OCI-LY7 (cell line): ENCODE results near the gene IL18R1.

Experiments used
- EZH2phosphoT487 ChIP-seq: fragments of 200-600 bp; sonication (generic); IDR thresholded peaks from 2 replicates; pipeline ENCODE4 v1.6.1; 2018; ENCODE audit warnings: low read depth, borderline replicate concordance, mild to moderate bottlenecking, mixed run types, antibody characterized with exemption, low read length, moderate library complexity, mixed read lengths
- TF ChIP-seq, protein P1 (sequence below): fragments of 200-600 bp; sonication (generic); conservative IDR thresholded peaks from 2 replicates; pipeline ENCODE4 v1.5.1; 2014; ENCODE audit warnings: mild to moderate bottlenecking, antibody characterized with exemption, low read length, moderate library complexity, mixed read lengths

DNA sequence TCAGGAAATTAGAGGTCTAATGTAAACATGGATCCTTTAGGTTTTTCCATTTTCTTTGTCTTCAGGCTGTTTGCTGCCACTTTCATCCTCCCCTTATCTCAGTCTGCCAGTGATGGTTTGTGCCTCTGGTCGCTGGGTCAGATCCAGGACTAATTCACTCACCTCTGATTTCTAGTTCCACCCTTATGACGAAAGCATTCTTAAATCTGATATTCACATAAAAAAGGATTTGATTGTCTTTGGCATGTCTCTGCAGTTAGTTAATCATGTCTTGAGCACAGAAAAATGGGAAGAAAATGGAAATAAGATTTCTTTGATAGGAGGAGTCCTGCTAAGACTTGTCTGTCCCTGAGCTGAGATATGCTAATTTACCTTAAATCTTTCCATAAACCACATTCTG, 39.7 kb upstream of the IL18R1 start:
- TF ChIP-seq, protein P1, sequence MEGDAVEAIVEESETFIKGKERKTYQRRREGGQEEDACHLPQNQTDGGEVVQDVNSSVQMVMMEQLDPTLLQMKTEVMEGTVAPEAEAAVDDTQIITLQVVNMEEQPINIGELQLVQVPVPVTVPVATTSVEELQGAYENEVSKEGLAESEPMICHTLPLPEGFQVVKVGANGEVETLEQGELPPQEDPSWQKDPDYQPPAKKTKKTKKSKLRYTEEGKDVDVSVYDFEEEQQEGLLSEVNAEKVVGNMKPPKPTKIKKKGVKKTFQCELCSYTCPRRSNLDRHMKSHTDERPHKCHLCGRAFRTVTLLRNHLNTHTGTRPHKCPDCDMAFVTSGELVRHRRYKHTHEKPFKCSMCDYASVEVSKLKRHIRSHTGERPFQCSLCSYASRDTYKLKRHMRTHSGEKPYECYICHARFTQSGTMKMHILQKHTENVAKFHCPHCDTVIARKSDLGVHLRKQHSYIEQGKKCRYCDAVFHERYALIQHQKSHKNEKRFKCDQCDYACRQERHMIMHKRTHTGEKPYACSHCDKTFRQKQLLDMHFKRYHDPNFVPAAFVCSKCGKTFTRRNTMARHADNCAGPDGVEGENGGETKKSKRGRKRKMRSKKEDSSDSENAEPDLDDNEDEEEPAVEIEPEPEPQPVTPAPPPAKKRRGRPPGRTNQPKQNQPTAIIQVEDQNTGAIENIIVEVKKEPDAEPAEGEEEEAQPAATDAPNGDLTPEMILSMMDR = no peak
- no peak for TF ChIP-seq EZH2phosphoT487
